ENCODE measurements around the gene JOSD2. TPM values are rescaled to one million over a fixed set of nuclear protein-coding genes. Genes with fewer than 3 reads are reported as not detected.

The JOSD2 gene
- total RNA-seq, 2 donors from 2014 or later: 11.6 to 34.7 TPM

GRCh38 chr19:50519006-50519575 lies 8.1 kb upstream of the JOSD2 start:
- H3K27ac ChIP-seq: no peak overlapping the region
- H3K36me3 ChIP-seq: no peaks in the 10 kb centered on the region
- ATAC-seq (ENCODE audit: insufficient number of reproducible peaks, low FRiP score, low read depth): no peak
- no peaks in the 10 kb centered on the region for H3K9me3 ChIP-seq
- no peak overlapping the region for H3K4me3 ChIP-seq
- no peaks in the 10 kb centered on the region for H3K27me3 ChIP-seq (replicated peaks; ENCODE audit: insufficient read depth)
- no peaks in the 10 kb centered on the region for H3K4me1 ChIP-seq (ENCODE audit: control insufficient read depth in 1 of 2, low read depth in 2 of 2)
- DNase-seq (ENCODE audit: low spot score): no peak
- no peak for TF ChIP-seq CTCF (IDR thresholded peaks at IDR 0.05)

GRCh38 chr19:50518091-50519005 lies 7.4 kb upstream of the JOSD2 start:
- Histone ChIP-seq H3K27ac (no peak overlapping the region), H3K27me3 (replicated peaks; ENCODE audit: insufficient read depth) (no peaks in the 10 kb centered on the region), H3K36me3 (no peaks in the 10 kb centered on the region), H3K4me1 (ENCODE audit: control insufficient read depth in 1 of 2, low read depth in 2 of 2) (no peaks in the 10 kb centered on the region), H3K9me3 (no peaks in the 10 kb centered on the region), H3K4me3 (no peak overlapping the region)
- ATAC-seq (ENCODE audit: insufficient number of reproducible peaks, low FRiP score, low read depth) (no peak), DNase-seq (ENCODE audit: low spot score) (no peak)
- no peak for TF ChIP-seq CTCF (IDR thresholded peaks at IDR 0.05)

- Histone ChIP-seq H3K27ac (no peak overlapping the region), H3K27me3 (replicated peaks; ENCODE audit: insufficient read depth) (no peaks in the 10 kb centered on the region), H3K4me1 (ENCODE audit: control insufficient read depth in 1 of 2, low read depth in 2 of 2) (no peaks in the 10 kb centered on the region), H3K36me3 (no peaks in the 10 kb centered on the region), H3K9me3 (no peaks in the 10 kb centered on the region), H3K4me3 (no peak overlapping the region)
- no peak for TF ChIP-seq CTCF (IDR thresholded peaks at IDR 0.05)
- no peak for DNase-seq (ENCODE audit: low spot score)
- ATAC-seq (ENCODE audit: insufficient number of reproducible peaks, low FRiP score, low read depth): no peak
These were observed 6.7 kb upstream of the JOSD2 start for GRCh38 chr19:50517704-50518075.

- Histone ChIP-seq H3K4me3 (no peak overlapping the region), H3K4me1 (ENCODE audit: control insufficient read depth in 1 of 2, low read depth in 2 of 2) (no peaks in the 10 kb centered on the region), H3K36me3 (no peaks in the 10 kb centered on the region), H3K27me3 (replicated peaks; ENCODE audit: insufficient read depth) (no peaks in the 10 kb centered on the region), H3K9me3 (no peaks in the 10 kb centered on the region), H3K27ac (no peak overlapping the region)
- DNase-seq (ENCODE audit: low spot score) (no peak), ATAC-seq (ENCODE audit: insufficient number of reproducible peaks, low FRiP score, low read depth) (no peak)
- TF ChIP-seq CTCF (IDR thresholded peaks at IDR 0.05): no peak
These were observed 6.1 kb upstream of the JOSD2 start for GRCh38 chr19:50516964-50517703.

- H3K9me3 ChIP-seq: no peaks in the 10 kb centered on the region
- H3K4me1 ChIP-seq (ENCODE audit: control insufficient read depth in 1 of 2, low read depth in 2 of 2): no peaks in the 10 kb centered on the region
- H3K4me3 ChIP-seq: no peak overlapping the region
- H3K27ac ChIP-seq: no peak overlapping the region
- H3K27me3 ChIP-seq (replicated peaks; ENCODE audit: insufficient read depth): no peaks in the 10 kb centered on the region
- DNase-seq (ENCODE audit: low spot score): no peak
- H3K36me3 ChIP-seq: no peaks in the 10 kb centered on the region
- TF ChIP-seq CTCF (IDR thresholded peaks at IDR 0.05): no peak
- ATAC-seq (ENCODE audit: insufficient number of reproducible peaks, low FRiP score, low read depth): no peak
These were observed 5.5 kb upstream of the JOSD2 start for GRCh38 chr19:50516456-50516855.

All from thoracic aorta (tissue), 2 donors.